HG02885 (cell line): ENCODE results near the gene NEURL1.
A peak's percentile ranks its signal among the peaks of the same experiment; 100 is the strongest.
"Not testable (repeated sequence)": the region's sequence is repeated elsewhere in the genome, so short reads cannot be mapped to it uniquely, and the experiment has no call there.

Experiments
- ATAC-seq: cut with Tn5 transposase; IDR thresholded peaks from one replicate; pipeline ENCODE4 v1.9.1; 2021; ENCODE audit warnings: mild to moderate bottlenecking; ENCODE audit not compliant: unreplicated experiment, poor library complexity

NEURL1 gene

DNA sequence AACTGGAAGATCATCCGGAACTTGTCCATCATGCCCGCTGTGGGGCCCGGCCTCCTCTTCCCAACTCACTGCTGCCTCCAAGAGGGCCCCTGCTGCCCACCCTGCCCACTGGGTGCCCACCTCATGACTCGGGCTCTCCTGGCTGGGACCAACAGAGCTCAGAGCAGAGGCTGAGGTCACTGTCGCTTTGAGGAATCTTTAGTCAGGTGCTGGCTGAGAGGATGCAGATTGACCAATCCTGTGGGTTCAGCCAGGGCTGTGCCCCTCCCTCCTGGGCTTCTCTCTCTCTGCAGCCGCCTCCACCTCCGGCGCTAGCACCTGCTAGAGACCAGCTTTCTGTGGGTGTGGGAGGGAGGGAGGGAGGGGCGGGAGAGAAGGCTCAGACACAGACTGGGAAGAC is 34.8 kb upstream of the NEURL1 start, which contains the start of gene CALHM1:
TSS of gene CALHM1 (minus strand) at position 181 of the 400 bp plus-strand sequence. CDS start at position 32, 149 bp downstream.
- peak; percentile 89 for ATAC-seq

GRCh38 chr10:103459615-103460014 is 33.9 kb upstream of the NEURL1 start:
- no peak for ATAC-seq

GRCh38 chr10:103463499-103463898 is 30.0 kb upstream of the NEURL1 start:
- no peak for ATAC-seq

- no peak for ATAC-seq
These were observed 27.9 kb upstream of the NEURL1 start for GRCh38 chr10:103465411-103466179.

DNA sequence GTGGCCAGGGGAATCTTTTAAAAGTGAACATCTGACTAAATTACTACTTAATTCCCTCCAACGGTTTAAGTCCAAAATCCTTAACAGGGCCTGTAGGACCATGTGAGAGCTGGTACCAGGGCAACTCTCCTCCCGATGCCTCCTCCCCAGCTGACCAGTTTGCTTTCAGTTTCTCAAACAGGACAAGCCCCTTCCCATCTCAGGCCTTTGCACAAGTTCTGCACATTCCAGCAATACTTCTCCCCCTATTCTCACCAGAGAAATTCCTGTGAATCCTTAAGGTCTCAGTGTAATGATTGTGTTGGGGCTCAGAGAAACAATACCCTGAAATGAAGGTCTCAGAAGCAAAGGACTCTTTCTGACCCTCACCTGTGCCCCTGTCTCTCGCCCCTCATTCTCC is 26.8 kb upstream of the NEURL1 start:
- no peak for ATAC-seq

GRCh38 chr10:103467406-103467805 is 26.1 kb upstream of the NEURL1 start:
- peak; percentile 20 for ATAC-seq

GRCh38 chr10:103469201-103469600 is 24.3 kb upstream of the NEURL1 start:
- no peak for ATAC-seq

DNA sequence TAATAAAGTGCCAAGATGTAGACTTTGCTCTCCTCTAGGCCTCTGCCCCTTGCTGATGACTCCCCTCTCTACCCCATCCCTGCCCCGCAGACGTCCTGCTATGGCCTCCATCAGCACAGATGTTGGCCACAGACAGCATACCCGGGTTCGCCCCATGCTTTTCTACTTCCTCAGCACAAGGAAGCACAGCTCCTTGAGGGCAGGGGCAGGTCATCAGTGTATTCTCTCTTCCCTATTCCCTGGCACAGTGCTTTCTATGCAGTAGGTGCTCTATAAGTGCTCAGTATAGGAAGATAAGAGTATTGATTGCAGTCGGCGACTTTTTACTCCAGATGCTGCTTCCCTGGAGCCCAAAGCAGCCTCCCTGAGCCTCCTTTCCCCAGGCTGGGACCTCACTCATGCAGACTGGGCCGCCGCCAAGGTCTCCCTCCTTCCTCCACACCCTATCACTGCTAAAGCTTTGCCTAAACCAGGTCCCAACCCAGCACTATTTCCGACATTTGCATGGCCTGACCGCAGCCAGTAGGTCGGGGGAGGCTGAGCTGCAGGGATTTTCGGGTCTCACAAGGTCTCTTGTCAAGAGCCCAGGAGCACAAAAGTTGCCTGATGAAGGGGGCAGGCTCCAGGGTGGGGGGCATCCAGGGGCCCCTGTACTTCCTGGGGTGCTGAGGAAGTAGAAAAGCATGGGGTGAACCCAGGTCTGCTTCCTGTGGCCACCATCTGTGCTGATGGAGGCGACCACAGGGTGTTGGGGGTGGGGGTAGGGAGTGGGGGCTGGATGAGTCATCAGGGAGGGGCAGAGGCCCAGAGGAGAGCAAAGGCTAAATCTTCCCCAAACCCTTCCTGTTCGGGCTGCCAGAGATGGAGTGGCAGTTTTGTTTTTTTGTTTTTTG is 22.5 kb upstream of the NEURL1 start:
- peak; percentile 79 for ATAC-seq

DNA sequence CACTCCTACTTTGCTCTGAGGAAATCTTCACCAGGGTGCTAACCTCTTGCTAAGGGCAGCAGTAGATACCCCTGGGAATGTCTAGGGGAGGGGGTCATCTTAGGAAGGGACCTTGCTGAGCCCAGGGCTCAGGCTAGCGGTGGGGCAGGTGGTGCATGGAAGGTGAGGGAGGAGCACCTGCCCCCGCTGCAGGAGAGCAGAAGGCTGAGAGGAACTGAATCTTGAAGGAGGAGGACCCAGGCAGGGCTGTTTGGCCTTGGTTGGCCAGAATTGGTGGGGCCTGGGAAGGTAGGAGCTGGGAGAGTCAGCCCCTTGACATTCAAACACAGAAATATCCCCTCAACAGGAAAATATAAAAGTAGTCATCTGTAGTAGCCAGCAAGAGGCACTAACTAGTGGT is 21.5 kb upstream of the NEURL1 start:
- peak; percentile 30 for ATAC-seq

GRCh38 chr10:103473261-103473671 is 20.2 kb upstream of the NEURL1 start:
- no peak for ATAC-seq

- ATAC-seq: no peak
These were observed 19.4 kb upstream of the NEURL1 start for GRCh38 chr10:103474077-103474476.

DNA sequence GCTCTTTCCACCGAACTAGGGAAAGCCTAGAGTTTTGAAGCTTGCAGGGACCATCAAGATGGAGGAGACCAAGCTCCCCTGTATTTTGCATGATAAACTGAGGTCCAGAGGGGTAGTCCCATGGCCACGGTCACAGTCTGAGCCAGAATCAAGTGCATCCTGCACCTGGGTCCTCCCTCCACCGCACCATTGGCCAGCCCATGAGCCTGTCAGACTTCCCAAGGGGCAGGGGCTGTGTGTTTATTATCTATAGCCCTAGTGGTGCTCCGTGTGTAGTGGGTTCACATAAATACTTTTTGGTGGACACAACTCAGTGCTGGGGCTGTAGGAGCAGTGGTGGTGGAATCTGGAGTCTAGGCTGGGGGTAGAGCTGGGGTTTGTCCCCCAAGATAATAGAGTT is 18.1 kb upstream of the NEURL1 start:
- ATAC-seq: no peak

GRCh38 chr10:103476046-103476768 is 17.3 kb upstream of the NEURL1 start:
- ATAC-seq: peak; percentile 52

- ATAC-seq: no peak
These were observed 14.8 kb upstream of the NEURL1 start for GRCh38 chr10:103478671-103479070.

DNA sequence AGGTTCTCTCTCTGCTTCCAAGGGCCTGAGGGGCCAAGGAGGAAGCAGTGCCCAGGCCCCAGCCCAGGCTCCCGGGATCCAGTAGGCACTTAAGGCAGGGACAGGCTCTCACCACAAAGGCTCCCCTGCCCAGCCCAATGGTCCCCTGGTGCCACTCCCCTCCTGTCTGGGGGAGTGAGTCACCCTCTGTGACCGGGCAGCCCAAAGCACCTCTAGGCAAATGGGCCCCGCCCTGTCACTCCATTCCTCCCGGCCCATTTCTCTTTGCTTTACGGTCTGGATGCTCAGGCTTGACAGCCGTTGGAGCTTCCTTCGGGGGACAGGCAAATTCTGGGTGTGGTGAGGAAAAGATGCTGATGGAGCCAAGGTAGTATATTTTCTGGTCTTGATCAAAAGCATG is 14.4 kb upstream of the NEURL1 start, which contains the start of gene CALHM3:
TSS of gene CALHM3 (minus strand) at position 106 of the 400 bp plus-strand sequence. CDS start 208 bp downstream, outside the sequence.
- no peak for ATAC-seq

DNA sequence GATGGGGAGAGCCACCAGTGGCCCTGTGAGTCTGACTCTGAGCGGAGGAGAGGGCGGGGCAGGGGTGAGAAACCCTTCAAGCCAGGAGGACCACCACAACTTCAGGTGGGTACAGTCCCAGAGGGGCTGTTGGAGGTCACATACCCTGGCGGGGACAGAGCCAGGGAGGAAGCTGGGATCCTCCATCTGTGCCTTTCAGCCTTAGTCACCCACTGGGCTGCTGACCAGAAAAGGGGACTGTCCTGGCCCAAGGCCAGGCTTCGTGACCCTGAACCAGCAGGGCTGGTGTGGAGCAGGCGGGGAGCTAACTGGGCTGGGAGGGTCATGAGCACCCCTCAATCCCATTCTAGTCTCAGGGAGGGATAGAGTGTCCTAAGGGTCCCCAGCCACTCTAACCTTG is 13.0 kb upstream of the NEURL1 start:
- no peak for ATAC-seq

- ATAC-seq: no peak
These were observed 11.5 kb upstream of the NEURL1 start for GRCh38 chr10:103481974-103482531.

DNA sequence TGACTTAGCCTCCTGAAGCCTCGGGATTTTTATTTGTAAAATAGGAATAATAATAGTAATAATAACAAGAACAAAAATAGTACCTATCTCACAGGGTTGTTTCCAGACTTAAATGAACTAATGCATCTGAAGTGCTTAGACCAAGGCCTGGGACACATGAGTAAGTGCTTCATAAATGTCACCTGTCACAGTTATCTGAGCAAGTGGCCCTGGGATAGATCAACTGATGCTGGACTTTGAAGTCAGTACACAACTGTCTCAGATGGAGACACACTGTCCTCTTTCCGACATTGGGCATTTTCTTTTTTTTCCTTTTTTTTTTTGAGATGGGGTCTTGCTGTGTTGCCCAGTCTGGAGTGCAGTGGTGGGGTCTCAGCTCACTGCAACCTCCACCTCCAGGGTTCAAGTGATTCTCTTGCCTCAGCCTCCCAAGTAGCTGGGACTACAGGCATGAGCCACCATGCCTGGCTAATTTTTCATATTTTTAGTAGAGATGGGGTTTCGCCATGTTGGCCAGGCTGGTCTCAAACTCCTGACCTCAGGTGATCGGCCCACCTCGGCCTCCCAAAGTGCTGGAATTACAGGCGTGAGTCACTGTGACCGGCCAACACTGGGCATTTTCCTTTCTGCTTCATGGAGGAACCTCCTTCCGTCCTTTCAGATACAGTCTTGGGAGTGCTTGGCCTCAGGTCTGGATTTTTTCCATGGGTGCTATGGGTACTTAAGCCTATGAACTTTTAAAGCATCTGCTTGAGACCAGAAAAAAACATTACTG is 6.7 kb upstream of the NEURL1 start:
- not testable (repeated sequence) for ATAC-seq

- no peak for ATAC-seq
These were observed 6.1 kb upstream of the NEURL1 start for GRCh38 chr10:103487410-103487708.

DNA sequence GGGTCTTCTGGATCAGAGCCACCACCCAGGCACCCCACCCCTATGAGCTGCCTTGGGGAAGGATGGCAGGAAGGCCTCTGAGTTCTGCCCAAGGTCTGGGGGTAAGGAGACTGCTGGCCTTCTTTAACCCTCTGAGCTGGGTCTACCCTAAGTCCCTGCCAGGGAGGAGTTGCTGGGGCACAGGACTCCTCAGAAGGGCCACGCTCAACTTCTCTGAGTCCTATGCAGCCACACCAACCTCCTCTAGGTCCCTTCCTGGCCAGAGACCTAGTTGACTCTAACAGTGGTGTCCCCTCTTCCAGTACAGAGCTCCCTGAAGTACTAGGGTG is 2.6 kb upstream of the NEURL1 start:
- ATAC-seq: peak; percentile 6
